Calu3 (cell line): ENCODE results near the gene ZBTB5. TPM values are rescaled to one million over a fixed set of nuclear protein-coding genes. Genes with fewer than 3 reads are reported as not detected.

ENCODE experiments used
- BruUV-seq: library from RNA; stranded (reverse); fragments of 400-500 nt; replicated peaks from 2 replicates; lab custom pipeline; 2021; lab: Mats Ljungman, UMichigan
- CTCF ChIA-PET: fragments of 300-600 bp; sonication (Branson Sonifier 250); formaldehyde crosslinking; loops from one replicate; lab custom pipeline; 2022; ENCODE audit warnings: antibody characterized with exemption; lab: Charles Lee
- DNase-seq: peaks from one replicate; pipeline ENCODE4 v3.0.0; 2022
- H3K27ac Mint-ChIP-seq: one replicate; pipeline ENCODE4 v1.8.0; 2022; ENCODE audit warnings: mixed read lengths; ENCODE audit not compliant: unreplicated experiment
- H3K27me3 Mint-ChIP-seq: one replicate; pipeline ENCODE4 v1.8.0; 2022; ENCODE audit warnings: mixed read lengths; ENCODE audit not compliant: unreplicated experiment
- H3K36me3 Mint-ChIP-seq: one replicate; pipeline ENCODE4 v1.8.0; 2022; ENCODE audit warnings: mild to moderate bottlenecking, moderate library complexity, mixed read lengths; ENCODE audit not compliant: insufficient read depth, unreplicated experiment
- H3K4me1 Mint-ChIP-seq: one replicate; pipeline ENCODE4 v1.8.0; 2022; ENCODE audit warnings: mild to moderate bottlenecking, low read depth, mixed read lengths; ENCODE audit not compliant: unreplicated experiment
- H3K4me3 Mint-ChIP-seq: one replicate; pipeline ENCODE4 v1.8.0; 2022; ENCODE audit warnings: mild to moderate bottlenecking, low read depth, moderate library complexity, mixed read lengths; ENCODE audit not compliant: unreplicated experiment
- H3K9me3 Mint-ChIP-seq: one replicate; pipeline ENCODE4 v1.8.0; 2022; ENCODE audit warnings: low read depth, mixed read lengths; ENCODE audit not compliant: unreplicated experiment
- CTCF ChIP-seq: fragments of 200-600 bp; IDR thresholded peaks from one replicate; pipeline ENCODE4 v1.8.0; 2022; ENCODE audit warnings: antibody characterized with exemption; ENCODE audit not compliant: unreplicated experiment
- intact Hi-C: fragments of 100-400 bp; cut with micrococcal nuclease; formaldehyde crosslinking; loops from one replicate; pipeline ENCODE4 v1.10.0; 2022; ENCODE audit not compliant: unreplicated experiment
- total RNA-seq: library from RNA; stranded (reverse); gene quantifications from 2 replicates; pipeline ENCODE4 v1.2.3, GENCODE V29; 2022

The ZBTB5 gene
- total RNA-seq, 1 experiment from 2014 or later: 4.7 TPM

- H3K27me3 Mint-ChIP-seq: no peaks in the 10 kb centered on the region
- no peak overlapping the region for H3K27ac Mint-ChIP-seq
- DNase-seq: no peak
- TF ChIP-seq CTCF: no peak
- H3K36me3 Mint-ChIP-seq: no peaks in the 10 kb centered on the region
- peaks cover 9% of the 10 kb centered on the region for H3K4me1 Mint-ChIP-seq
- H3K4me3 Mint-ChIP-seq: no peak overlapping the region
- intact Hi-C loops: no loop called here
- H3K9me3 Mint-ChIP-seq: no peaks in the 10 kb centered on the region
- no TSS peak for BruUV-seq
- CTCF ChIA-PET: no interaction called here
These were observed 13.6 kb downstream of the ZBTB5 start for GRCh38 chr9:37451628-37452027.

GRCh38 chr9:37449862-37450632 is 15.2 kb downstream of the ZBTB5 start:
- TF ChIP-seq CTCF: no peak
- H3K4me1 Mint-ChIP-seq: peaks cover 9% of the 10 kb centered on the region
- H3K9me3 Mint-ChIP-seq: no peaks in the 10 kb centered on the region
- no peak overlapping the region for H3K27ac Mint-ChIP-seq
- no peak for DNase-seq
- CTCF ChIA-PET: no interaction called here
- no peak overlapping the region for H3K4me3 Mint-ChIP-seq
- BruUV-seq: no TSS peak
- no peaks in the 10 kb centered on the region for H3K36me3 Mint-ChIP-seq
- no peaks in the 10 kb centered on the region for H3K27me3 Mint-ChIP-seq
- intact Hi-C loops: no loop called here

- Mint-ChIP-seq H3K4me3 (no peak overlapping the region), H3K27ac (no peak overlapping the region)
These were observed 18.1 kb downstream of the ZBTB5 start for GRCh38 chr9:37447111-37447510.

GRCh38 chr9:37446401-37446800 is 18.8 kb downstream of the ZBTB5 start:
- Mint-ChIP-seq H3K4me1 (peaks cover 10% of the 10 kb centered on the region), H3K27me3 (no peaks in the 10 kb centered on the region), H3K9me3 (no peaks in the 10 kb centered on the region), H3K36me3 (peaks cover 3% of the 10 kb centered on the region), H3K27ac (no peak overlapping the region), H3K4me3 (no peak overlapping the region)
- CTCF ChIA-PET: no interaction called here
- intact Hi-C loops: no loop called here
- TF ChIP-seq CTCF: no peak
- BruUV-seq: no TSS peak
- DNase-seq: no peak

More at GRCh38 chr9:37447111-37447510, 18.1 kb downstream of the ZBTB5 start:
- H3K9me3 Mint-ChIP-seq: no peaks in the 10 kb centered on the region
- H3K36me3 Mint-ChIP-seq: no peaks in the 10 kb centered on the region
- intact Hi-C loops: no loop called here
- peaks cover 10% of the 10 kb centered on the region for H3K4me1 Mint-ChIP-seq
- CTCF ChIA-PET: no interaction called here
- DNase-seq: no peak
- no peak for TF ChIP-seq CTCF
- no peaks in the 10 kb centered on the region for H3K27me3 Mint-ChIP-seq
- no TSS peak for BruUV-seq
